ENCODE data around the gene ANLN. TPM values are rescaled to one million over a fixed set of nuclear protein-coding genes. Genes with fewer than 3 reads are reported as not detected.

The ANLN gene
- total RNA-seq, 3 donors from 2014 or later (not counting 1 experiment from before 2014, with no cell fraction given) = 1.7 to 2.9 (median 2.0) TPM

DNA sequence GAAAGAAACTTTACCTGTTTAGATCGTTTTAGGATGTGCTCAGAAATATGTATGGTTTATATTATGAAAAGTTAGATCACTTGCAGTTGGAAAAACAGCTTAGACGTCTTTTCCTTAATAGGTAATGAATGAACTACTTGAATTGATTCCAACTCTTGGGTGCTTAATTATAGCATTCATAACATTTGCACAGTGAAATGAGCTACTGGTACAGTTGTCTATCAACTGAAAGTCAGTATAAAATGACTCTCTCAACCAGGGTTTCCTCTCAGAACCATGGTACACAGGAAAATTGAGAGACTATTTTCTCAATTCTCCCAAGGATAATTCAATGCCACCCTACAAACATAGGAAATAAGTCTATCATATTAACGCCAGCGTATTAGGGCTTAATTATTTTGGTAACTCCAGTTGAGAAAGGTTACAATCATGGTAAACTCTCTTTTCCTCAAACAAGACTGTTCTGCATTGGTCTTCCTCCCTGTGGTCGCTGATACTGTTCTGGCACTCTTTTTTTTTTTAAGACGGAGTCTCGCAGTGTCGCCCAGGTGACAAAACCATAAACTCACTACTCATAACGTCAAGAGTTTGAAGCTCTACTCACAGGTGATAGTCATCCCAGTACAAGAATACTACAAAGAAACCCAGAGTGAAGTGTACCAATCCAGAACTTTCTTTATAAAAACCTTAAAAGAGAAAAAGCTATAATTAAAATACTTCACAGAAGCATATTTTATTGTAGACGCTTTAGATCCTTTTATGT lies 2.0 kb downstream of the ANLN start:
- H3K36me3 ChIP-seq (ENCODE audit: control insufficient read depth, insufficient read depth, low read length) = no peaks in the 10 kb centered on the region
- DNase-seq (peak in 1 of 2 donors; percentile 46), ATAC-seq (peak in 1 of 3 donors; percentile 15)
- H3K27me3 ChIP-seq (ENCODE audit: control insufficient read depth, insufficient read depth, low read length) = no peaks in the 10 kb centered on the region
- no peak overlapping the region for H3K4me3 ChIP-seq (ENCODE audit: low read length)
- H3K4me1 ChIP-seq (ENCODE audit: control insufficient read depth, insufficient read depth, low read length) = peaks cover 12% of the 10 kb centered on the region
- intact Hi-C loops (cut with micrococcal nuclease) = no loop called here
- H3K36me3 Mint-ChIP-seq = no peaks in the 10 kb centered on the region
- H3K9me3 ChIP-seq (ENCODE audit: control insufficient read depth, insufficient read depth, low read length) = no peaks in the 10 kb centered on the region
- H3K27ac ChIP-seq (ENCODE audit: low read length) = no peak overlapping the region
- no peaks in the 10 kb centered on the region for H3K27me3 Mint-ChIP-seq (ENCODE audit: low read depth in 2 of 2)
- no peak overlapping the region for H3K27ac Mint-ChIP-seq
- TF ChIP-seq CTCF (IDR thresholded peaks at IDR 0.05) = no peak
- peak overlapping the region; percentile 75 for H3K4me3 Mint-ChIP-seq
- H3K4me1 Mint-ChIP-seq = peaks cover 21 to 22% of the 10 kb centered on the region in 2 donors
- 30% methylated on average over 8 of the region's 10 CpGs for WGBS (ENCODE audit: insufficient coverage)
- H3K9me3 Mint-ChIP-seq = no peaks in the 10 kb centered on the region

GRCh38 chr7:36393826-36394225 lies 4.2 kb downstream of the ANLN start:
- H3K4me1 Mint-ChIP-seq = peaks cover 21 to 22% of the 10 kb centered on the region in 2 donors
- intact Hi-C loops (cut with micrococcal nuclease) = no loop called here

DNA sequence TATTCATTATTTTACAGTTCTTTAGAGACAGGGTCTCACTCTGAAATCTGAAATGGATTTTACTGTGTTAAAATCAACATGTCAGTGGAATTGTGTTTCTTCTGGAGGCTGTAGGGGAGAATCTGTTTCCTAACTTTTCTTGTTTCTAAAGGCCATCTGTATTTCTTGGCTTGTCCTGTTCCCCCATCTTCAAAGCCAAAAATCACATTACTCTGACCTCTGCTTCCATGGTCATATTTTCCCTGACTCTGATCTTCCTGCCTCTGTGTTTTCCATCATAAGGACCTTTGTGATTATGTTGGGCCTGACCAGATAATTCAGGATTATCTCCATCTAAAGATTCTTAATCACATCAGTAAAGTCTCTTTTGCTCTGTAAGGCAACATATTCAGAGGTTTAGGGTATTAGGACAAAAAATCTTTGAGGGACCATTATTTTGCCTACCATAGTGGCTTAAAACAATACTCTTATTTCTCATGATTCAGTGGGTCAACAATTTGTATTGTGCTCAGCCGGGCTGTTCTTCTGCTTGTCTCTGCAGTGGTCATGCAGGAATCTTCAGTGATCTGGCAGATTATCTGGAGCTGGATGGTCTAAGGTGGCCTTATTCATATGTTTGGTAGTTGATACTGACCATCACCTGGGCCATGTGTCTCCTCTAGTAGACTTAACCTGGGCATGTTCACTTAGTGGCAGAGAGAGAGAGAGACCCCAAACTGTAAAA lies 5.7 kb downstream of the ANLN start:
- H3K27me3 Mint-ChIP-seq (ENCODE audit: low read depth in 2 of 2) = no peaks in the 10 kb centered on the region
- Histone ChIP-seq H3K9me3 (ENCODE audit: control insufficient read depth, insufficient read depth, low read length) (no peaks in the 10 kb centered on the region), H3K4me1 (ENCODE audit: control insufficient read depth, insufficient read depth, low read length) (peaks cover 2% of the 10 kb centered on the region), H3K4me3 (ENCODE audit: low read length) (no peak overlapping the region), H3K27ac (ENCODE audit: low read length) (no peak overlapping the region), H3K27me3 (ENCODE audit: control insufficient read depth, insufficient read depth, low read length) (no peaks in the 10 kb centered on the region), H3K36me3 (ENCODE audit: control insufficient read depth, insufficient read depth, low read length) (no peaks in the 10 kb centered on the region)
- 100% methylated on average over 1 of the region's 1 CpG for WGBS (ENCODE audit: insufficient coverage)
- H3K36me3 Mint-ChIP-seq = no peaks in the 10 kb centered on the region
- intact Hi-C loops (cut with micrococcal nuclease) = no loop called here
- ATAC-seq (no peak), DNase-seq (no peak)
- no peak overlapping the region for H3K4me3 Mint-ChIP-seq
- TF ChIP-seq CTCF (IDR thresholded peaks at IDR 0.05) = no peak
- H3K4me1 Mint-ChIP-seq = peaks cover 18 to 19% of the 10 kb centered on the region in 2 donors
- H3K9me3 Mint-ChIP-seq = no peaks in the 10 kb centered on the region
- no peak overlapping the region for H3K27ac Mint-ChIP-seq

More at GRCh38 chr7:36393826-36394225, 4.2 kb downstream of the ANLN start:
- no peaks in the 10 kb centered on the region for H3K36me3 ChIP-seq (ENCODE audit: control insufficient read depth, insufficient read depth, low read length)
- H3K27ac ChIP-seq (ENCODE audit: low read length) = no peak overlapping the region
- no peaks in the 10 kb centered on the region for H3K9me3 Mint-ChIP-seq
- H3K27me3 ChIP-seq (ENCODE audit: control insufficient read depth, insufficient read depth, low read length) = no peaks in the 10 kb centered on the region
- H3K4me1 ChIP-seq (ENCODE audit: control insufficient read depth, insufficient read depth, low read length) = peaks cover 12% of the 10 kb centered on the region
- H3K36me3 Mint-ChIP-seq = no peaks in the 10 kb centered on the region
- WGBS (ENCODE audit: insufficient coverage) = 77% methylated on average over 1 of the region's 1 CpG
- H3K4me3 Mint-ChIP-seq = no peak overlapping the region
- H3K4me3 ChIP-seq (ENCODE audit: low read length) = no peak overlapping the region
- no peak overlapping the region for H3K27ac Mint-ChIP-seq
- DNase-seq (no peak), ATAC-seq (no peak)
- no peaks in the 10 kb centered on the region for H3K27me3 Mint-ChIP-seq (ENCODE audit: low read depth in 2 of 2)
- TF ChIP-seq CTCF (IDR thresholded peaks at IDR 0.05) = no peak
- no peaks in the 10 kb centered on the region for H3K9me3 ChIP-seq (ENCODE audit: control insufficient read depth, insufficient read depth, low read length)
